GM06990 (cell line): ENCODE results near the gene MSMP.

Experiments
- DNase-seq: peaks from one replicate; pipeline ENCODE4 v3.0.0-alpha.2; 2011; ENCODE audit not compliant: insufficient read length; ENCODE audit errors: extremely low read depth
- H3K27me3 ChIP-seq: replicated peaks from 2 replicates; pipeline ENCODE4 v1.6.0; 2011; ENCODE audit warnings: low read length; ENCODE audit not compliant: control insufficient read depth, insufficient read depth
- H3K36me3 ChIP-seq: 2 replicates; pipeline ENCODE4 v1.5.1; 2011; ENCODE audit warnings: low read length; ENCODE audit not compliant: control insufficient read depth, insufficient read depth
- H3K4me3 ChIP-seq: replicated peaks from 2 replicates; pipeline ENCODE4 v1.5.1; 2011; ENCODE audit warnings: low read depth, mild to moderate bottlenecking, control low read depth, low read length
- TF ChIP-seq, protein P1 (sequence below): IDR thresholded peaks from 2 replicates; pipeline ENCODE4 v1.5.1; 2011; ENCODE audit warnings: low read length, control low read depth, mild to moderate bottlenecking, inconsistent platforms; ENCODE audit not compliant: insufficient read depth, poor library complexity, severe bottlenecking

The MSMP gene

DNA sequence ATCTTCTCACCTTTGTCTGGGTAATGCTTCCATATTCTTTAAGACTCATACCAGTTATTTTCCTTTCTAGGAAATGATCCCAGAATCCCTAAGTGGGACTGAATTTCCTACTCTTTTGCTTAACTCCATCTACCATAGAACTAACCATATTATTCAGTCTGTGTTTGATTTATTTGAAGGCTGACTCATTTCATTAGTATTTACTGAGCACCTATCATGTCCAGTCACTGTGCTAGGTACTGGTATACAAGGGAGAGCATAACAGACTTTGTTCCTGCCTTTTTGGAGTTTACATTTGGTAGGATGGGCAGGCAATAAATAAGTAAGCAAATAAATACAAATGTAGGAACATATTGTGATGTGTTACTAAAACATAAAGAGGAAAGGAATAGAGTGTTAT, 41.6 kb upstream of the MSMP start:
- Histone ChIP-seq H3K36me3 (peaks cover 7% of the 10 kb centered on the region), H3K4me3 (no peak overlapping the region), H3K27me3 (no peaks in the 10 kb centered on the region)
- DNase-seq = no peak
- TF ChIP-seq, protein P1, sequence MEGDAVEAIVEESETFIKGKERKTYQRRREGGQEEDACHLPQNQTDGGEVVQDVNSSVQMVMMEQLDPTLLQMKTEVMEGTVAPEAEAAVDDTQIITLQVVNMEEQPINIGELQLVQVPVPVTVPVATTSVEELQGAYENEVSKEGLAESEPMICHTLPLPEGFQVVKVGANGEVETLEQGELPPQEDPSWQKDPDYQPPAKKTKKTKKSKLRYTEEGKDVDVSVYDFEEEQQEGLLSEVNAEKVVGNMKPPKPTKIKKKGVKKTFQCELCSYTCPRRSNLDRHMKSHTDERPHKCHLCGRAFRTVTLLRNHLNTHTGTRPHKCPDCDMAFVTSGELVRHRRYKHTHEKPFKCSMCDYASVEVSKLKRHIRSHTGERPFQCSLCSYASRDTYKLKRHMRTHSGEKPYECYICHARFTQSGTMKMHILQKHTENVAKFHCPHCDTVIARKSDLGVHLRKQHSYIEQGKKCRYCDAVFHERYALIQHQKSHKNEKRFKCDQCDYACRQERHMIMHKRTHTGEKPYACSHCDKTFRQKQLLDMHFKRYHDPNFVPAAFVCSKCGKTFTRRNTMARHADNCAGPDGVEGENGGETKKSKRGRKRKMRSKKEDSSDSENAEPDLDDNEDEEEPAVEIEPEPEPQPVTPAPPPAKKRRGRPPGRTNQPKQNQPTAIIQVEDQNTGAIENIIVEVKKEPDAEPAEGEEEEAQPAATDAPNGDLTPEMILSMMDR = no peak

DNA sequence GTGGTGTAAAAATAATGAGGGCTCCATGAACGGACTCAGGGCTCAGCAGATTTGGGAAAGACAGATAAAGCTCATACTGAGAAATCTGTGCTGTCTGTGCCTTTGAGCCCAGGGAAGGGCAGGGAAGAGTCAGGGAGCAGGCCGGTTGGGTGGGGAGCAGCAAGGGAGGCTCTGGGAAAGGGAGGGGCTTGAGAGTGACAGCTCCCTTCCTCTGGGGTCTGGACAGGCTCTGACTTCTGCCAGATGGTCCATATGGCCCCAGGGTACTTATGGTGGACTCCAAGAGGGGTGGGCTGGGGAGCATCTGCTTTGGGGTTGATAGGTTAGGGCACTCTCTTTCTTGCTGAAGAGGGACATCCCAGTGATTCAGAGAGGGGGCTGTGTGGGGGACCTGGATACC, 39.4 kb upstream of the MSMP start:
- H3K4me3 ChIP-seq = no peak overlapping the region
- TF ChIP-seq, protein P1 = no peak
- no peaks in the 10 kb centered on the region for H3K27me3 ChIP-seq
- peaks cover 5% of the 10 kb centered on the region for H3K36me3 ChIP-seq
- DNase-seq = no peak

DNA sequence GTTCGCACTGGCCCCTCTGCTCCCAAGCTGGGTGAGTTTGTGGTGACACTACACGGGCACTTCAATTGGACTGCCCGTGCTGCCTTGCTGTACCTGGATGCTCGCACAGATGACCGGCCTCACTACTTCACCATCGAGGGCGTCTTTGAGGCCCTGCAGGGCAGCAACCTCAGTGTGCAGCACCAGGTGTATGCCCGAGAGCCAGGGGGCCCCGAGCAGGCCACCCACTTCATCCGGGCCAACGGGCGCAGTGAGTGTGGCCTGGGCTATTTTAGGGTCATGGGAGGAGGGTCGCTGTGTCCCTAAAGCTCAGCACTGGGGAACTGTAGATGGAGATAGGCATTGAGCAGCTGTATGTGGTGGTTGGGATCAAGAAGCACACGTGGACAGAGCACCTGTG, 38.8 kb upstream of the MSMP start:
- no peak overlapping the region for H3K4me3 ChIP-seq
- TF ChIP-seq, protein P1 = no peak
- H3K36me3 ChIP-seq = peaks cover 5% of the 10 kb centered on the region

DNA sequence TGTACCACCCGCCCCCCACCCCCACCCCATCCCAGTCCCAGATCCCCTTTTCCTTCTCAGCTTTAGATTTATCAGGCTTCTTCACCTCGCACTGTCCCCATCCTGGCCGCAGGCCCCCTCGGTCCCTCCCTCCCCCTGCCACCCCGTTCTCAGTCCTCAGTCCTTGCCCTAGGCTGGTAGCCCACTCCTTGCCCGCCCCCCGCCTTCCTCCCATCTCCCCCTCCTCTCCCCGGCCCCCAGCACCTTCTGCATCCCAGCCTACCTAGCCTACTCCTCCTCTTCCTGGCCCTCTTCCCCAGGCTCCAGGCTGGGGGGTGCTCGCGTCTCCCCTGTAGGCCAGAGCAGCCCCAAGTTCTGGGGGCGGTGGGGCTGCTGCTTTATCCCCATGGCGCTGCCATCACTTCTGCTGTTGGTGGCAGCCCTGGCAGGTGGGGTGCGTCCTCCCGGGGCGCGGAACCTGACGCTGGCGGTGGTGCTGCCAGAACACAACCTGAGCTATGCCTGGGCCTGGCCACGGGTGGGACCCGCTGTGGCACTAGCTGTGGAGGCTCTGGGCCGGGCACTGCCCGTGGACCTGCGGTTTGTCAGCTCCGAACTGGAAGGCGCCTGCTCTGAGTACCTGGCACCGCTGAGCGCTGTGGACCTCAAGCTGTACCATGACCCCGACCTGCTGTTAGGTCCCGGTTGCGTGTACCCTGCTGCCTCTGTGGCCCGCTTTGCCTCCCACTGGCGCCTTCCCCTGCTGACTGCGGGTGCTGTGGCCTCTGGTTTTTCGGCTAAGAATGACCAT, 38.1 kb upstream of the MSMP start:
- TF ChIP-seq, protein P1 = no peak
- Histone ChIP-seq H3K36me3 (peaks cover 5% of the 10 kb centered on the region), H3K4me3 (no peak overlapping the region), H3K27me3 (no peaks in the 10 kb centered on the region)
- no peak for DNase-seq

More for the DNA sequence above, 38.8 kb upstream of the MSMP start:
- DNase-seq = no peak
- H3K27me3 ChIP-seq = no peaks in the 10 kb centered on the region

DNA sequence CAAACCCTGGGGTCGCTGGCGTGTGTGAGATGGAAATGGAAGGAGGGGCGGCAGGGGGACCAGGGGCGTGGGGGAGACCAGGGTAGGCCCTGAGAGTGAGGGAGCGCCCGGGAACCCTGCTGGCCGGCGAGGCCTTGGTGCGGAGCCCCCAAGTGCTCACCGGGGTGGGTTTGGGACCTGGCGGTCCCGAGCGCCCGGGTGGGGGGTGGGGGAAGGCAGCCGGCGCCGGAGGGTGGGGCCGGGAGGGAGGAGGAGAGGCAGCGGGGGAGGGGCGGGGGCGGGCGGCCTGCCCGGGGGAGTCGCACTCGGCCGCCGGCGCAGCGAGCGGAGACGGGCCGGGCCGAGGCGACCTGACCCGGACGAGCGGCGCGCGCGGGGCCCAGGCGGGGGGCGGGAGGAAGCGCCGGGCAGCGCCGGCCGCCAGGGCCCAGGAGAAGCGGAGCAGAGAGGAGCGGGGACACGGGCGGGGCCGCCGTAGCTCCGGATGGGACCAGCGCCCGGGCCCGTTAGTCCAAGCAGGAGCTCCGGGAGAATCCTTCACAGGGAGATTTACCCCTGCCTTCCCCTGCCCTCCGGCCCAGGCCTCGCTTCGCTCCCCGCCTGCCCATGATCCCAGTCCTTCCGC, 37.3 kb upstream of the MSMP start, which contains the start of gene NPR2:
TSS of gene NPR2 (plus strand) at position 295 of the 625 bp plus-strand sequence. CDS start 818 bp downstream, outside the sequence.
- no peaks in the 10 kb centered on the region for H3K27me3 ChIP-seq
- H3K4me3 ChIP-seq = no peak within 1 kb of the TSS
- TF ChIP-seq, protein P1 = no peak
- DNase-seq = no peak
- peaks cover 5% of the 10 kb centered on the region for H3K36me3 ChIP-seq
